GM18873 (cell line): ENCODE measurements around the gene SHANK2.

Experiments
- ATAC-seq: cut with Tn5 transposase; IDR thresholded peaks from one replicate; pipeline ENCODE4 v1.9.1; 2021; ENCODE audit warnings: mild to moderate bottlenecking, moderate library complexity, moderate number of reproducible peaks; ENCODE audit not compliant: unreplicated experiment, low FRiP score

SHANK2 gene

GRCh38 chr11:71223081-71223405, 29.3 kb downstream of the SHANK2 start:
- ATAC-seq = no peak

GRCh38 chr11:71222318-71223080, 29.9 kb downstream of the SHANK2 start:
- ATAC-seq = no peak

- ATAC-seq = no peak
Measured at GRCh38 chr11:71221821-71222220, 30.6 kb downstream of the SHANK2 start.

GRCh38 chr11:71221201-71221600, 31.2 kb downstream of the SHANK2 start:
- no peak for ATAC-seq

- no peak for ATAC-seq
Measured at GRCh38 chr11:71218789-71219499, 33.4 kb downstream of the SHANK2 start.

- ATAC-seq = no peak
Measured at GRCh38 chr11:71215425-71215965, 36.9 kb downstream of the SHANK2 start.

GRCh38 chr11:71214553-71215424, 37.6 kb downstream of the SHANK2 start:
- ATAC-seq = no peak

GRCh38 chr11:71213696-71214552, 38.5 kb downstream of the SHANK2 start:
- no peak for ATAC-seq

GRCh38 chr11:71212871-71213559, 39.4 kb downstream of the SHANK2 start:
- no peak for ATAC-seq

GRCh38 chr11:71211631-71212030, 40.7 kb downstream of the SHANK2 start:
- ATAC-seq = no peak

GRCh38 chr11:71210861-71211260, 41.5 kb downstream of the SHANK2 start:
- no peak for ATAC-seq

GRCh38 chr11:71209656-71210055, 42.7 kb downstream of the SHANK2 start:
- ATAC-seq = no peak

- no peak for ATAC-seq
Measured at GRCh38 chr11:71209181-71209580, 43.2 kb downstream of the SHANK2 start.

GRCh38 chr11:71208011-71208774, 44.2 kb downstream of the SHANK2 start:
- no peak for ATAC-seq

GRCh38 chr11:71207563-71207962, 44.8 kb downstream of the SHANK2 start:
- no peak for ATAC-seq

GRCh38 chr11:71206186-71206585, 46.2 kb downstream of the SHANK2 start:
- ATAC-seq = no peak

- ATAC-seq = no peak
Measured at GRCh38 chr11:71204748-71205664, 47.4 kb downstream of the SHANK2 start.

GRCh38 chr11:71204294-71204693, 48.1 kb downstream of the SHANK2 start:
- no peak for ATAC-seq
